Measurements from ENCODE around the gene PGAM5.
"Not testable (repeated sequence)": the region's sequence is repeated elsewhere in the genome, so short reads cannot be mapped to it uniquely, and the experiment has no call there.

GRCh38 chr12:132692030-132692429, 18.6 kb upstream of the PGAM5 start:
- TF ChIP-seq EZH2 (IDR thresholded peaks at IDR 0.05; ENCODE audit: borderline replicate concordance); CTCF (IDR thresholded peaks at IDR 0.05; ENCODE audit: poor library complexity); EZH2phosphoT487 (IDR thresholded peaks at IDR 0.05; ENCODE audit: low read depth, severe bottlenecking, unreplicated experiment): not testable (repeated sequence)
